HK-2 (cell line): Measurements from ENCODE around the gene CTH.
"Not testable (repeated sequence)": the region's sequence is repeated elsewhere in the genome, so short reads cannot be mapped to it uniquely, and the experiment has no call there.

ENCODE experiments used
- DNase-seq: peaks from one replicate; pipeline ENCODE4 v3.0.0-alpha.2; 2018; ENCODE audit not compliant: unreplicated experiment

The CTH gene

GRCh38 chr1:70409136-70409535 is 1.9 kb upstream of the CTH start:
- DNase-seq, result no peak

DNA sequence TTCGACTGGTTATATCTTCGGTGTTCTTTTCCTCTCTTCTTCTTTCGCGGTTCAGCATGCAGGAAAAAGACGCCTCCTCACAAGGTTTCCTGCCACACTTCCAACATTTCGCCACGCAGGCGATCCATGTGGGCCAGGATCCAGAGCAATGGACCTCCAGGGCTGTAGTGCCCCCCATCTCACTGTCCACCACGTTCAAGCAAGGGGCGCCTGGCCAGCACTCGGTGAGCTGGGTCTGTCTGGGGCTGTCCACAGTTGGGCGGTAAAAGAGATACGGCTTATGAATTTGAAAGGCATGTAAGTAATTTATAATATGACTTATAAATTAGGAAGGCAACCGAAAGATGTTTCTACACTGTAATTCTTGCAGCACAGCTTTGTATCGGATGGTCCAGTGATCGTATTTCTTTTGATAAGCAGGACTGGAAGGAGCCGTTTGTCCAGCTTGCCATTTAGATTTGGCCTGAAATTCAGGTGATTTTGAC is 334 bp downstream of the CTH start:
- DNase-seq, result no peak

GRCh38 chr1:70415882-70416281 is 4.8 kb downstream of the CTH start:
- no peak for DNase-seq

- not testable (repeated sequence) for DNase-seq
These were observed 8.1 kb downstream of the CTH start for GRCh38 chr1:70418973-70419734.

- DNase-seq, result no peak
These were observed 9.3 kb downstream of the CTH start for GRCh38 chr1:70420320-70420719.

DNA sequence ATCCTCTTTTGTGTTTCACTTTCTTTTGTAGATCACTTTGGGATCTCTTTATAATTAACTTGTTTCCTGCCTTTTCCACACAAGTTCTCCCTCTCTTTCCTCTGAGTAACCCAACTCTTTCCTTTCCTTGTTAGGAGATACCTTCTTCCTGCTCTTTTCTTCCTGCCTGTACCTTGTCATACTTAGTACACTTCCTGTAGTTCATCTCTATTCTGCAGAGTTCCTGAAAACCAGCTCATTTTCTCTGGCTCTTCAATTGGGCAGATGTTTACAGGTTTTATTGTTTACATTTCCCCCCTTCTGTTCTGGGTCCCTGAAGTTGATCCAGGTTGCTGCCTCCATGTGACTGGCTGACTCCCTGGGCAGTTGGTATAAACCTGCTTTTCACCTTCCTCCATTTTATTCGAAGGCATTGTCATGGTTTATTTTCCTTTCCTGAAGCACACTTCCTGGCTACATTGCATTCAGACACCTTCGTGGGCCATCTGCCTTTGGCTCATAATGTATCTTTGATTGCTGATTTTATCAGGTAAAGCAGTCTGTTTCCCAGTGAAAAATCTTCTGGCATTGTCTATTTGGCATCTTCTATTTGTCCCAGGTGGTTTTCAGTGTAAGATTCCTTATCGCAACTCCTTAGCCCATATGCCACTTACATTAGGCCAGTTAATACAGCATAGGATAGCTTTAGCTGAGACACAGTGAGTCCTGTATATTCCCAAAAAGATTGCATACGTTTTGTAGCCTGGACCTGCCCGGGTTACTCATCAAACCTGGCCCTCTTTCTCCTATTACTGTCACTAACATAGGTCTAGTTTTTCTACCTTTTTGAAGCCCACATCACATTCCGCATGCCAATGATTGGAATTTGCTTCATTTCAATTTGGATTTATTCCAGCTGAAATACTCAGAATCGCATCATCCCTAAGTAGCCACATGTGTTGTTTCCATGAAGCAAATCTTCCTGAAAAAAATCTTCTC is 15.4 kb downstream of the CTH start:
- DNase-seq, result no peak

DNA sequence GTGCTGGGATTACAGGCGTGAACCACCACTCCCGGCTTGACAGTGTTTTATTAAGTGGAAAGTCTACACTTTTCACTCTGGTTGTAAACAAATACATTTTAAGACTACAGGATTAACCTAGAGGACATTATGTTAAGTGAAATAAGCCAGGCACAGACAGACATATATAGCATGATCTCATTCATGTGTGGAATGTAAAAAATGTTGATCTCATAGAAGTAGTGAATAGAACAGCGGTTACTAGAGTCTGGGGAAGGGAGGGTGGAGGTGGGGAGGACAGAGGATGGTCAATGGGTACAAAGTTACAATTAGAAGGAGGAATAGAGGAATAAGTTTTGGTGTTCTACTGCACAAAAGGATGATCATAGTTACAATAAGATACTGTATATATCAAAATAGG is 16.9 kb downstream of the CTH start:
- no peak for DNase-seq

DNA sequence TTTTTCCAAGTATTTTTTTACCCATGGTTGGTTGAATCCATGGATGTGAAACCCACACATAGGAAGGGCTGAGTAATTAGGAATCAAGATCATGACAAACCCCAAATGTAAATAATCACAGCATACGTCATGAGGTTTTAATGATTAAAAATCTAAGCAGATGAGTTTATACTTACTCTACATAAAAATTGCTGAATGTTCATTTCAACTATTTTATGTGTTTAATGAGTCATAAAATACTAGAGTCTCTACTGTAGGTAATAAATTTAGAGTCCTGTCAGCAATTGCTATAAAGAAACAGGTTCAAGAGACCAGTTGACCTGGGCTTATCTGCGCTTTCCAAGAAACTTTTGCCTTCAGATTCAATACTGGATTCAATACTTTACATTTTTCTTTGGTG is 18.2 kb downstream of the CTH start:
- no peak for DNase-seq

- DNase-seq, result no peak
These were observed 18.7 kb downstream of the CTH start for GRCh38 chr1:70429757-70430156.

- no peak for DNase-seq
These were observed 20.2 kb downstream of the CTH start for GRCh38 chr1:70431317-70431716.

DNA sequence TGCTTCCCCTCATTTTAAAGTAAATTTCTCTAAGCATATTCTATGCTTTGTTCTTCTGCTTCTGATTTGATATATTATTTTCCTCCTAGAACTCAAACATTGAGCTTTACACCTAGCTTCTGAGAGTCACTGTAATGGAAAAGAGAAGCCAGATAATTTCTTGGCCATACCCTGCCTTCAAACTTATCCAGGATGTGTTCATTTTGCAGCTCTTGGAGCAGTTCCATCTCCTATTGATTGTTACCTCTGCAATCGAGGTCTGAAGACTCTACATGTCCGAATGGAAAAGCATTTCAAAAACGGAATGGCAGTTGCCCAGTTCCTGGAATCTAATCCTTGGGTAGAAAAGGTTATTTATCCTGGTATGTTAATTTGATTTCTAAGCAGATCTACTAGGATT is 20.8 kb downstream of the CTH start:
- DNase-seq, result no peak

GRCh38 chr1:70434253-70434859 is 23.3 kb downstream of the CTH start:
- no peak for DNase-seq

DNA sequence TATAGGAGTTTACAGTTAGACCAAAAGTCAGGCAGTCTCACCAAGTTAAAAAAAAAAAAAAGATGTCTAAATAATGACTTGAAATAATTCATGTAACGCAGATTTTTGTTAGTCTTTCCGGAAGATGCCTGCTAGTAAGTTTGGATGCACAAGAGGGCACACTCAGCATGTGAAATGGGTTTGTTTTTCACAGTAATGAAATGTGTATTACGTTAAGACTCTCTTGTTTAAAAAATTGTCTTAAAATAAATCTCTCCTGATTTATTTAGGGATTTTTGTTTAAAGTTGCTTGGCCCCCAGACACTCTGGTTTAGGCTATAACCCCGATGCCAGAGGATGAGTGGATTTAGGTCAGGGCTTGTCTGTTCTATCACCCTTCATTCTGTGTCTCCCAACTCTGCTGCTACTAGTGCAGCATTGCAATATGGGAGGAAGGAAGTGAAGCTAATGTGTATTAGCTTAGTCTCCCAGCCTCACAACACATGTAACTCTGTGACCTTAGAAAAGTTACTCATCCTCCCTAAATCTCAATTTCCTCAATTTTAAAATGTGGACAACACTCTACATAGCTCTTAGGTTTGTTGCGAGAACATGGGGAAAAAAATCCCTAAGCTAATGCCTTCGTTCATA is 25.7 kb downstream of the CTH start:
- DNase-seq, result no peak

GRCh38 chr1:70438529-70438928 is 27.5 kb downstream of the CTH start:
- no peak for DNase-seq

GRCh38 chr1:70440642-70441391 is 29.7 kb downstream of the CTH start:
- no peak for DNase-seq

DNA sequence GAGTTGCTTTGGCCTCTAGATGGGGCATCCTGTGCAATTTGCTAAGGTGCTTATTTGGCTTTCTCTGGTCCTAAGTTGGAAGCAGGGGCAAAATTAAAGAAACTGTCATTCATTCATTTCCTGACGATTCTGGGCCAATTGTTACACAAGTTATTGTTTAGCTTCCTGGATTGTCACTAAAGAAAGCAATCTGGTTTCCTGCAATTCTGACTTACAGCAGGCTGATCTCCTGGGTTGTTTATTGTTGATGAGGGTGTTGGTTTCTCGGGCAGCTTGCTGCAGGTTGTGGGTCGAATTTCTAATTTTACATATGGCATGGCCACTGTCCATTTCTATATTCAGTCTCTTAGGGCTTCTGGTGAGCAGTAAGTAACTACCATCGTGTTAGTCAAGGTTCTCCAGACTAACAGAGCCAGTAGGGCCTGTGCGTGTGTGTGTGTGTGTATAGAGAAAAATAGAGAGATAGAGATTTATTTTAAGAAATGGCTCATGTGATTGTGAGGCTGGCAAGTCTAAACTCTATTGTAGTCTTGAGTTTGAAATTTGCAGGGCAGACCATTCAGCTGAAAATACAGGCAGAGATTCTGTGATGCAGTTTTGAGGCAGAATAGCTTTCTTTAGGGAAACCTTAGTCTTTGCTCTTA is 30.4 kb downstream of the CTH start:
- DNase-seq, result no peak

DNA sequence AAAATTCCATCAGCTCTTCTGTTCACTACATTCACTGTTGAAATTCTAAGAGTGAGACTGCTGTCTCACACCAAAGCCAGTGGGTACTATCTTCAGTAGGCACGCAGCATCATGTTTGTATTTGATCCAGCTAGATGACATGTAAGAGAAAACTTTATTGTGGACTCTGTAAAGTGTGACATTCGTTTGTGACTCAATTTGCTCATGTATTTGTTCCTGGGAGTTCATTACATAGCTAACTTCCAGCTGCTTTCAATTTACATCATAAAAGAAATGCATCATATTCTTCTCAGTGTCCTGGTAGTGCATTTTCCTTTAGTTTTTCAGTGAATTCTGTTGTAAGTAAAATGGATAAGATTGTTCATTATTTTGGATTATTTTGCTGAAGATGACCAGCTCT is 31.4 kb downstream of the CTH start:
- no peak for DNase-seq

DNA sequence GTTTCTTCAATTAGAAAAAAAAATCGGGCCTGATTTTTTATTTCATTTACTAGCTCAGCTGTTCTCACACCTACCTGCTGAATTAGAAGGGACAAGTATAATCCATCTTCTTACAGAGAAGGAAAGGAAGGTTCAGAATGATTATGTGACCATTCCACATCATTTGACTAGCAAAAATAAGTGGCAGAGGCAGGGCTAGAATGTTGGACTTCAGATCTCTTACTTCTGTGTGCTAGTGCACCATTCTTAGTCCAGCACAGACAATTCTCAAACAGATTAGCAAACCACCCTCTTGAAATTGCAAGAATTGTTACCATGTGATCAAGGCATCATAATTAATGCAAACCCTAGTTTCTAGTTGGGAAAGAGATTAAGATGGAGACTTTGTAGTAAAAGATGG is 32.7 kb downstream of the CTH start:
- no peak for DNase-seq

- no peak for DNase-seq
These were observed 38.0 kb downstream of the CTH start for GRCh38 chr1:70449049-70449448.

GRCh38 chr1:70452164-70452939 is 41.3 kb downstream of the CTH start:
- DNase-seq, result not testable (repeated sequence)
